Measurements from ENCODE around the gene CREB5. TPM values are rescaled to one million over a fixed set of nuclear protein-coding genes. Genes with fewer than 3 reads are reported as not detected.

CREB5 gene
- total and polyA plus RNA-seq, 2 donors from 2014 or later, result 3.4 to 27.2 TPM

DNA sequence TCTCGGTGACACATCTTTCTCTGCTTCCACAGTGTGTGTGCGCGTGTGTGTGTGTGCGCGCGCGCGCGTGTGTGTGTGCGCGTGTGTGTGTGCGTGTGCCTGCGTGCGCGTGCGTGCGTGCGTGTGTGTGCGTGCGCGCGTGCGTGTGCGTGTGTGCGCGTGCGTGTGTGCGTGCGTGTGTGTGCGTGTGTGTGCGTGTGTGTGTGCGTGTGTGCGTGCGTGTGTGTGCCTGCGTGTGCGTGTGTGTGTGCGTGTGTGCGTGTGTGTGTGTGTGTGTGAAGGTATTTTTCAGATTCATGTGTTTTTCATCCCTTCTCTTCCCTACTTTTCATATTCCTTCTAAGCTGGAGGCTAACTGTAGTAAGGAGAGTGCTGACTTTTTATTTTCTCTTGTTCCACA, 148.4 kb downstream of the CREB5 start:
- FAIRE-seq (no peak), DNase-seq (no peak)
- intact Hi-C loops (cut with DNase I), result no loop called here
- no peak overlapping the region for H3K27ac ChIP-seq (ENCODE audit: low read depth in 2 of 2, low read length in 2 of 2)
- no peak overlapping the region for H3K4me3 ChIP-seq (ENCODE audit: low read length in 3 of 3)
- H3K4me1 ChIP-seq (ENCODE audit: control insufficient read depth in 2 of 3, insufficient read depth in 2 of 3, low read depth in 1 of 3, low read length in 3 of 3), result no peaks in the 10 kb centered on the region
- H3K36me3 ChIP-seq (ENCODE audit: control insufficient read depth in 2 of 3, insufficient read depth in 3 of 3, low read length in 3 of 3), result no peaks in the 10 kb centered on the region
- TF ChIP-seq, protein P1, sequence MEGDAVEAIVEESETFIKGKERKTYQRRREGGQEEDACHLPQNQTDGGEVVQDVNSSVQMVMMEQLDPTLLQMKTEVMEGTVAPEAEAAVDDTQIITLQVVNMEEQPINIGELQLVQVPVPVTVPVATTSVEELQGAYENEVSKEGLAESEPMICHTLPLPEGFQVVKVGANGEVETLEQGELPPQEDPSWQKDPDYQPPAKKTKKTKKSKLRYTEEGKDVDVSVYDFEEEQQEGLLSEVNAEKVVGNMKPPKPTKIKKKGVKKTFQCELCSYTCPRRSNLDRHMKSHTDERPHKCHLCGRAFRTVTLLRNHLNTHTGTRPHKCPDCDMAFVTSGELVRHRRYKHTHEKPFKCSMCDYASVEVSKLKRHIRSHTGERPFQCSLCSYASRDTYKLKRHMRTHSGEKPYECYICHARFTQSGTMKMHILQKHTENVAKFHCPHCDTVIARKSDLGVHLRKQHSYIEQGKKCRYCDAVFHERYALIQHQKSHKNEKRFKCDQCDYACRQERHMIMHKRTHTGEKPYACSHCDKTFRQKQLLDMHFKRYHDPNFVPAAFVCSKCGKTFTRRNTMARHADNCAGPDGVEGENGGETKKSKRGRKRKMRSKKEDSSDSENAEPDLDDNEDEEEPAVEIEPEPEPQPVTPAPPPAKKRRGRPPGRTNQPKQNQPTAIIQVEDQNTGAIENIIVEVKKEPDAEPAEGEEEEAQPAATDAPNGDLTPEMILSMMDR (IDR thresholded peaks at IDR 0.05; ENCODE audit: borderline replicate concordance, extremely low read depth, insufficient read depth), result no peak
- H3K9me3 ChIP-seq (ENCODE audit: control insufficient read depth in 2 of 3, insufficient read depth in 1 of 3, low read length in 3 of 3), result no peaks in the 10 kb centered on the region
- H3K27me3 ChIP-seq (ENCODE audit: control insufficient read depth, insufficient read depth, low read length), result no peaks in the 10 kb centered on the region
- no peak overlapping the region for H3K9ac ChIP-seq (ENCODE audit: low read length in 3 of 3)

DNA sequence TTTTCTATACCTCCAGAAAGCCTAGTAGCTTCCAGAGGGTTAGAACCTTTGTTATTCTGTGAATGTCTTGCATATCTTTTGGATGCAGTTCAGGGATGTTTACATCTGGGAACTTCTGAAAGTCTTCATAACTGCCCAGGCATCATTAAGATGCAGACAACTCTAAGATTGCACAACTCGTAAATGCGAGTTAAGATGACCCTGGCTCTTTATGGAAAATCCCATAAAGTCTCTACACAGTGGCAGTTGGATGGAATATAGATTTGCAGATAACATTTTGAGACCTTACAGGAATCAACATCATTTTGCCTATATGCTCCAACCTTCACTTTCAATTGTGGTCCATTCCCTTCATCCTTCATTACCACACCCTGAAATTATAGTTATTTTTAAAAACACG, 151.7 kb downstream of the CREB5 start:
- H3K4me1 ChIP-seq (ENCODE audit: control insufficient read depth in 2 of 3, insufficient read depth in 2 of 3, low read depth in 1 of 3, low read length in 3 of 3), result no peaks in the 10 kb centered on the region
- no peak for FAIRE-seq
- TF ChIP-seq, protein P1 (IDR thresholded peaks at IDR 0.05; ENCODE audit: borderline replicate concordance, extremely low read depth, insufficient read depth), result no peak
- H3K9ac ChIP-seq (ENCODE audit: low read length in 3 of 3), result no peak overlapping the region
- DNase-seq, result no peak
- no peaks in the 10 kb centered on the region for H3K9me3 ChIP-seq (ENCODE audit: control insufficient read depth in 2 of 3, insufficient read depth in 1 of 3, low read length in 3 of 3)
- intact Hi-C loops (cut with DNase I), result no loop called here
- no peak overlapping the region for H3K4me3 ChIP-seq (ENCODE audit: low read length in 3 of 3)
- no peak overlapping the region for H3K27ac ChIP-seq (ENCODE audit: low read depth in 2 of 2, low read length in 2 of 2)
- H3K36me3 ChIP-seq (ENCODE audit: control insufficient read depth in 2 of 3, insufficient read depth in 3 of 3, low read length in 3 of 3), result no peaks in the 10 kb centered on the region
- H3K27me3 ChIP-seq (ENCODE audit: control insufficient read depth, insufficient read depth, low read length), result no peaks in the 10 kb centered on the region

DNA sequence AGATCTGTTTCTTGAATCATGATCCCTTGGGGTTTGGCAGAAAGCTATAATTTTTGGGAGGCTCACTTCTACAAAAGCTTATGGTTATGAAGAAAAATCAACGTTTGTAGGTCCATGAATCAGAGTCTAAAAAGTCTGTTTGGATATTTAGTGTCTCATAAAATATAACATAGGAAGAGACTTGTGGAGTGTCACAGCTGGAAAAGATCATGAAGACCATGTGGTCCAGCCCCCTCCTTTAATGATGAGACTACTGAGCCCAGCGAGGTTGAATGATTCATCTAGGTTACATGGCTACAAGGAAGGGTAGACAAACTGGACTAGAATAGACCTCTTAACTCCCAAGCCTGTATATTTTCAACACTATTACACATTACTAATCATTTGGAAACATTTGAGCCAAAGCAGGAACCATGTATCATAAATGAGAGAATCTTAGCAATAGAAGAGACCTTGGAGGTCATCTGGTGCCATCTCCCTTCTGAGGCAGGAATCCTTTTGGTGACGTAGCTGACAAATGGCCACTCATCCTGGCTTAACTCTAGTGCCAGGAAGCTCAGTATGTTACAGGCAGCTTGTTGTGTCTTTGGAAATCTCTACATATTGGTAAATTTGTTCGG, 152.5 kb downstream of the CREB5 start:
- Histone ChIP-seq H3K27me3 (ENCODE audit: control insufficient read depth, insufficient read depth, low read length) (no peaks in the 10 kb centered on the region), H3K36me3 (ENCODE audit: control insufficient read depth in 2 of 3, insufficient read depth in 3 of 3, low read length in 3 of 3) (no peaks in the 10 kb centered on the region), H3K4me1 (ENCODE audit: control insufficient read depth in 2 of 3, insufficient read depth in 2 of 3, low read depth in 1 of 3, low read length in 3 of 3) (no peaks in the 10 kb centered on the region), H3K4me3 (ENCODE audit: low read length in 3 of 3) (no peak overlapping the region), H3K27ac (ENCODE audit: low read depth in 2 of 2, low read length in 2 of 2) (no peak overlapping the region), H3K9ac (ENCODE audit: low read length in 3 of 3) (no peak overlapping the region), H3K9me3 (ENCODE audit: control insufficient read depth in 2 of 3, insufficient read depth in 1 of 3, low read length in 3 of 3) (no peaks in the 10 kb centered on the region)
- TF ChIP-seq, protein P1 (IDR thresholded peaks at IDR 0.05; ENCODE audit: borderline replicate concordance, extremely low read depth, insufficient read depth), result no peak
- intact Hi-C loops (cut with DNase I), result no loop called here
- DNase-seq (peak in 1 of 5 donors; percentile 49), FAIRE-seq (no peak)

DNA sequence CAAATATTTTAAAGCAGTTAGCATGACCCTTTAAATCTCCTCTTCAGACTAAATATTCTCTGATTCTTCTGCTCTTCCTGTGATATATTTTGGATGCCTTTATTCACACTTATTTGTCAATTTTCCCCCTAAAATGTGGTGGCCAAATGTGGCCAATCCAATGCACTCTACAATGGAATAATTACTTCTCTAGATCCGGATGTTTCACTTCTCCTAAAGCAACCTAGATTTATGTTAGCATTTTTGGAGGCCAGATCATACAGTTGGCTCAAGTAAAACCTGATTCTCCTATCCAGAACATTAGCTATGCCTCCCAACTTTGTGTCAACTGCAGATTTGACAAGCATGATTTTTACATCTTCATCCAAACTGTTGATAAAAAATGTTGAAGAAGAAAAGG, 153.7 kb downstream of the CREB5 start:
- Histone ChIP-seq H3K27ac (ENCODE audit: low read depth in 2 of 2, low read length in 2 of 2) (no peak overlapping the region), H3K9ac (ENCODE audit: low read length in 3 of 3) (no peak overlapping the region), H3K9me3 (ENCODE audit: control insufficient read depth in 2 of 3, insufficient read depth in 1 of 3, low read length in 3 of 3) (no peaks in the 10 kb centered on the region), H3K27me3 (ENCODE audit: control insufficient read depth, insufficient read depth, low read length) (no peaks in the 10 kb centered on the region), H3K36me3 (ENCODE audit: control insufficient read depth in 2 of 3, insufficient read depth in 3 of 3, low read length in 3 of 3) (no peaks in the 10 kb centered on the region), H3K4me1 (ENCODE audit: control insufficient read depth in 2 of 3, insufficient read depth in 2 of 3, low read depth in 1 of 3, low read length in 3 of 3) (no peaks in the 10 kb centered on the region), H3K4me3 (ENCODE audit: low read length in 3 of 3) (no peak overlapping the region)
- TF ChIP-seq, protein P1 (IDR thresholded peaks at IDR 0.05; ENCODE audit: borderline replicate concordance, extremely low read depth, insufficient read depth), result no peak
- intact Hi-C loops (cut with DNase I), result no loop called here
- no peak for FAIRE-seq
- no peak for DNase-seq
